ENCODE data around the gene SRSF6. TPM values are rescaled to one million over a fixed set of nuclear protein-coding genes. Genes with fewer than 3 reads are reported as not detected.

The SRSF6 gene
- total and polyA plus RNA-seq, 4 donors, result 60.0 to 247 (median 168) TPM

GRCh38 chr20:43507150-43508080, 49.7 kb downstream of the SRSF6 start, which contains the start of gene L3MBTL1:
TSS of gene L3MBTL1 (plus strand) at chr20:43507697. CDS start at chr20:43513504, 5,807 bp downstream.
- Histone ChIP-seq H3K36me3 (ENCODE audit: control insufficient read depth, insufficient read depth, low read length) (no peaks in the 10 kb centered on the region), H3K9me3 (ENCODE audit: control insufficient read depth, insufficient read depth, low read length) (no peaks in the 10 kb centered on the region), H3K27ac (ENCODE audit: low read depth, low read length) (no peak within 1 kb of the TSS), H3K4me3 (ENCODE audit: low read depth, low read length) (peak within 1 kb of the TSS; percentile 43), H3K27me3 (ENCODE audit: control insufficient read depth, insufficient read depth, low read length) (peaks cover 12% of the 10 kb centered on the region), H3K4me1 (ENCODE audit: control insufficient read depth, insufficient read depth, low read length) (peaks cover 12% of the 10 kb centered on the region)
- peak in 4 of 6 donors; percentile 26 to 86 (median 62) for DNase-seq (ENCODE audit: low read depth in 4 of 6, low spot score in 6 of 6)
- WGBS (ENCODE audit: insufficient coverage), result 5% methylated on average over 82 of the region's 95 CpGs

- peak in 1 of 6 donors; percentile 20 for DNase-seq (ENCODE audit: low read depth in 4 of 6, low spot score in 6 of 6)
- Histone ChIP-seq H3K4me3 (ENCODE audit: low read depth, low read length) (peak overlapping the region; percentile 43), H3K9me3 (ENCODE audit: control insufficient read depth, insufficient read depth, low read length) (no peaks in the 10 kb centered on the region), H3K27ac (ENCODE audit: low read depth, low read length) (no peak overlapping the region), H3K4me1 (ENCODE audit: control insufficient read depth, insufficient read depth, low read length) (peaks cover 15% of the 10 kb centered on the region), H3K27me3 (ENCODE audit: control insufficient read depth, insufficient read depth, low read length) (peaks cover 12% of the 10 kb centered on the region), H3K36me3 (ENCODE audit: control insufficient read depth, insufficient read depth, low read length) (no peaks in the 10 kb centered on the region)
- 8% methylated on average over 10 of the region's 22 CpGs for WGBS (ENCODE audit: insufficient coverage)
Measured at GRCh38 chr20:43508106-43508505, 50.4 kb downstream of the SRSF6 start.

- peak in 2 of 6 donors; percentile 10 to 32 for DNase-seq (ENCODE audit: low read depth in 4 of 6, low spot score in 6 of 6)
- WGBS (ENCODE audit: insufficient coverage), result 58% methylated on average over 11 of the region's 11 CpGs
- H3K9me3 ChIP-seq (ENCODE audit: control insufficient read depth, insufficient read depth, low read length), result no peaks in the 10 kb centered on the region
- H3K27me3 ChIP-seq (ENCODE audit: control insufficient read depth, insufficient read depth, low read length), result peaks cover 12% of the 10 kb centered on the region
- peak overlapping the region; percentile 43 for H3K4me3 ChIP-seq (ENCODE audit: low read depth, low read length)
- H3K27ac ChIP-seq (ENCODE audit: low read depth, low read length), result no peak overlapping the region
- H3K36me3 ChIP-seq (ENCODE audit: control insufficient read depth, insufficient read depth, low read length), result no peaks in the 10 kb centered on the region
- peaks cover 20% of the 10 kb centered on the region for H3K4me1 ChIP-seq (ENCODE audit: control insufficient read depth, insufficient read depth, low read length)
Measured at GRCh38 chr20:43508604-43509040, 50.9 kb downstream of the SRSF6 start.

- no peaks in the 10 kb centered on the region for H3K9me3 ChIP-seq (ENCODE audit: control insufficient read depth, insufficient read depth, low read length)
- DNase-seq (ENCODE audit: low read depth in 4 of 6, low spot score in 6 of 6), result no peak
- peaks cover 35% of the 10 kb centered on the region for H3K4me1 ChIP-seq (ENCODE audit: control insufficient read depth, insufficient read depth, low read length)
- H3K4me3 ChIP-seq (ENCODE audit: low read depth, low read length), result no peak overlapping the region
- no peak overlapping the region for H3K27ac ChIP-seq (ENCODE audit: low read depth, low read length)
- peaks cover 14% of the 10 kb centered on the region for H3K36me3 ChIP-seq (ENCODE audit: control insufficient read depth, insufficient read depth, low read length)
- peaks cover 9% of the 10 kb centered on the region for H3K27me3 ChIP-seq (ENCODE audit: control insufficient read depth, insufficient read depth, low read length)
- 91% methylated on average over 1 of the region's 1 CpG for WGBS (ENCODE audit: insufficient coverage)
Measured at GRCh38 chr20:43511879-43512278, 54.2 kb downstream of the SRSF6 start.

GRCh38 chr20:43513372-43513930, 55.8 kb downstream of the SRSF6 start:
- WGBS (ENCODE audit: insufficient coverage), result 50% methylated on average over 9 of the region's 10 CpGs
- DNase-seq (ENCODE audit: low read depth in 4 of 6, low spot score in 6 of 6), result no peak
- Histone ChIP-seq H3K27me3 (ENCODE audit: control insufficient read depth, insufficient read depth, low read length) (no peaks in the 10 kb centered on the region), H3K4me3 (ENCODE audit: low read depth, low read length) (peak overlapping the region; percentile 63), H3K27ac (ENCODE audit: low read depth, low read length) (no peak overlapping the region), H3K36me3 (ENCODE audit: control insufficient read depth, insufficient read depth, low read length) (peaks cover 14% of the 10 kb centered on the region), H3K9me3 (ENCODE audit: control insufficient read depth, insufficient read depth, low read length) (no peaks in the 10 kb centered on the region), H3K4me1 (ENCODE audit: control insufficient read depth, insufficient read depth, low read length) (peaks cover 24% of the 10 kb centered on the region)

Small RNA genes lying within 50 kb of the gene (small RNA-seq; reads per million reads assigned to genes)
- not detected for gene RF00019 (ENCODE audit: low replicate concordance)
- gene RNU6-1251P (ENCODE audit: low replicate concordance), result not detected

Other genes with a start within 250 kb of the SRSF6 start
- 10 to 100 TPM; 22.1 to 24.9 TPM for gene L3MBTL1, start 49.8 kb downstream of the SRSF6 start, total RNA-seq
- 10 to 100 TPM; 34.1 to 52.8 TPM for gene L3MBTL1, start 49.8 kb downstream of the SRSF6 start, polyA plus RNA-seq (ENCODE audit: insufficient read length in 2 of 2)
- 10 to 100 TPM in 1 of 2 donors, 1 to 10 TPM in 1; 6.4 to 20.7 TPM for gene SGK2, start 101.1 kb downstream of the SRSF6 start, total RNA-seq
- 10 to 100 TPM; 10.4 to 14.5 TPM for gene SGK2, start 101.1 kb downstream of the SRSF6 start, polyA plus RNA-seq (ENCODE audit: insufficient read length in 2 of 2)
- 10 to 100 TPM; 49.0 to 67.3 TPM for gene IFT52, start 133.0 kb downstream of the SRSF6 start, total RNA-seq
- 10 to 100 TPM; 58.3 to 59.8 TPM for gene IFT52, start 133.0 kb downstream of the SRSF6 start, polyA plus RNA-seq (ENCODE audit: insufficient read length in 2 of 2)
- gene MYBL2, start 209.2 kb downstream of the SRSF6 start, total RNA-seq, result 1 to 10 TPM; 1.9 to 6.9 TPM
- gene MYBL2, start 209.2 kb downstream of the SRSF6 start, polyA plus RNA-seq (ENCODE audit: insufficient read length in 2 of 2), result 10 to 100 TPM; 13.8 to 14.8 TPM

Measured in spinal cord (tissue), 10 donors.